HepG2 (cell line): ENCODE results near the gene LIPE.

Source experiments
- AHR ChIP-seq: IDR thresholded peaks from 2 replicates; pipeline ENCODE4 v1.6.1; 2018; ENCODE audit warnings: missing genetic modification reagents, missing compliant biosample characterization
- CEBPB ChIP-seq: IDR thresholded peaks from 2 replicates; pipeline ENCODE4 v1.6.1; 2011; ENCODE audit warnings: low read depth, low read length, improper control_type of control experiment, borderline replicate concordance
- CTCF ChIP-seq: sonication (generic); formaldehyde crosslinking; IDR thresholded peaks from 2 replicates; pipeline ENCODE4 v1.5.0; 2020; ENCODE audit warnings: mild to moderate bottlenecking, missing genetic modification reagents, moderate library complexity
- GABPA ChIP-seq, 2 experiments: IDR thresholded peaks; 2 replicates each; pipeline ENCODE4 v1.6.1; 2011 to 2016; ENCODE audit warnings: low read depth in 2 of 2, low read length in 1 of 2, missing biosample characterization in 1 of 2, missing genetic modification characterization in 1 of 2
- MAZ ChIP-seq, 2 experiments: sonication (generic) in 1 of 2; formaldehyde crosslinking in 1 of 2; IDR thresholded peaks; 2 replicates each; pipeline versions ENCODE4 v1.5.0 to v1.6.1; 2012 to 2020; ENCODE audit warnings: low read depth in 2 of 2, mild to moderate bottlenecking in 2 of 2, borderline replicate concordance in 1 of 2, improper control_type of control experiment in 1 of 2, low read length in 1 of 2, missing genetic modification reagents in 1 of 2, moderate library complexity in 1 of 2
- POLR2A ChIP-seq, 2 experiments: IDR thresholded peaks; 2 replicates each; pipeline ENCODE4 v1.6.1; 2011; ENCODE audit warnings: low read depth in 2 of 2, low read length in 2 of 2, mild to moderate bottlenecking in 1 of 2, moderate library complexity in 1 of 2; ENCODE audit not compliant: insufficient read depth in 1 of 2
- POLR2AphosphoS2 ChIP-seq: IDR thresholded peaks from 2 replicates; pipeline ENCODE4 v1.6.1; 2011; ENCODE audit warnings: low read depth, low read length, improper control_type of control experiment
- RERE ChIP-seq: IDR thresholded peaks from 2 replicates; pipeline ENCODE4 v1.6.1; 2016; ENCODE audit warnings: low read depth, missing genetic modification reagents, missing compliant biosample characterization
- RXRA ChIP-seq: sonication (generic); formaldehyde crosslinking; IDR thresholded peaks from 2 replicates; pipeline ENCODE4 v1.5.1; 2020; ENCODE audit warnings: missing genetic modification reagents
- SETDB1 ChIP-seq: sonication (generic); formaldehyde crosslinking; IDR thresholded peaks from 2 replicates; pipeline ENCODE4 v1.5.1; 2020; ENCODE audit warnings: missing genetic modification reagents, mild to moderate bottlenecking, borderline replicate concordance
- SRSF9 ChIP-seq: fragments of 200-400 bp; formaldehyde crosslinking; IDR thresholded peaks from 2 replicates; pipeline ENCODE4 v1.6.1; 2018; ENCODE audit warnings: borderline replicate concordance, mild to moderate bottlenecking, low read depth, low read length; ENCODE audit not compliant: insufficient read depth, poor library complexity, severe bottlenecking

GRCh38 chr19:42471554-42472249, 44.5 kb upstream of the LIPE start:
- no peak for TF ChIP-seq AHR (CRISPR knock-in tag)
- TF ChIP-seq RXRA (CRISPR knock-in tag): no peak
- no peak for TF ChIP-seq POLR2A (IDR thresholded peaks at IDR 0.05; ENCODE audit: insufficient read depth in 1 of 2, low read depth in 2 of 2, low read length in 2 of 2)
- TF ChIP-seq SETDB1 (CRISPR knock-in tag): no peak
- no peak for TF ChIP-seq SRSF9
- no peak for TF ChIP-seq CEBPB
- no peak for TF ChIP-seq GABPA (IDR thresholded peaks at IDR 0.05; ENCODE audit: low read depth, low read length)
- no peak for TF ChIP-seq GABPA (CRISPR knock-in tag; IDR thresholded peaks at IDR 0.05; ENCODE audit: low read depth)
- no peak for TF ChIP-seq CTCF (CRISPR knock-in tag)
- no peak for TF ChIP-seq POLR2AphosphoS2
- TF ChIP-seq RERE (CRISPR knock-in tag): no peak
- TF ChIP-seq MAZ (IDR thresholded peaks at IDR 0.05; ENCODE audit: borderline replicate concordance, low read depth, low read length): no peak
- no peak for TF ChIP-seq MAZ (CRISPR knock-in tag; IDR thresholded peaks at IDR 0.05; ENCODE audit: low read depth)
